ENCODE measurements around the gene KRT12. TPM values are rescaled to one million over a fixed set of nuclear protein-coding genes. Genes with fewer than 3 reads are reported as not detected.

KRT12 gene
- total RNA-seq, 1 experiment from 2014 or later, result not detected

- H3K4me3 ChIP-seq (ENCODE audit: low read depth, low read length, poor library complexity, severe bottlenecking), result no peak overlapping the region
- intact Hi-C loops (cut with micrococcal nuclease; ENCODE audit: unreplicated experiment), result no loop called here
- POLR2A ChIA-PET (ENCODE audit: low non-redundant PET), result no interaction called here
- no TSS peak for BruUV-seq (replicated peaks)
- no peaks in the 10 kb centered on the region for H3K9me3 ChIP-seq (ENCODE audit: low read depth, low read length, poor library complexity, severe bottlenecking)
- no peaks in the 10 kb centered on the region for H3K27me3 ChIP-seq (replicated peaks; ENCODE audit: insufficient read depth, low read depth, low read length, poor library complexity)
- no peaks in the 10 kb centered on the region for H3K36me3 ChIP-seq (ENCODE audit: insufficient read depth, low read length, poor library complexity, severe bottlenecking)
- TF ChIP-seq EZH2 (IDR thresholded peaks at IDR 0.05; ENCODE audit: borderline replicate concordance, low read depth, low read length, poor library complexity, severe bottlenecking), result no peak
- no peak for TF ChIP-seq CTCF (conservative IDR thresholded peaks at IDR 0.05; ENCODE audit: low read depth, low read length)
- H3K4me1 ChIP-seq (ENCODE audit: insufficient read depth, low read length, poor library complexity, severe bottlenecking), result peaks cover 18% of the 10 kb centered on the region
- CTCF ChIA-PET, result no interaction called here
- no peak overlapping the region for H3K27ac ChIP-seq (ENCODE audit: low read depth, low read length, poor library complexity, severe bottlenecking)
- DNase-seq (ENCODE audit: low spot score), result no peak
Observed at GRCh38 chr17:40824015-40824832, 42.8 kb downstream of the KRT12 start.

- H3K4me3 ChIP-seq (ENCODE audit: low read depth, low read length, poor library complexity, severe bottlenecking), result no peak within 1 kb of the TSS
- POLR2A ChIA-PET (ENCODE audit: low non-redundant PET), result no interaction called here
- BruUV-seq (replicated peaks), result no TSS peak
- no peak for DNase-seq (ENCODE audit: low spot score)
- no peaks in the 10 kb centered on the region for H3K27me3 ChIP-seq (replicated peaks; ENCODE audit: insufficient read depth, low read depth, low read length, poor library complexity)
- CTCF ChIA-PET, result no interaction called here
- H3K27ac ChIP-seq (ENCODE audit: low read depth, low read length, poor library complexity, severe bottlenecking), result no peak within 1 kb of the TSS
- intact Hi-C loops (cut with micrococcal nuclease; ENCODE audit: unreplicated experiment), result no loop called here
- H3K9me3 ChIP-seq (ENCODE audit: low read depth, low read length, poor library complexity, severe bottlenecking), result no peaks in the 10 kb centered on the region
- peaks cover under 1% of the 10 kb centered on the region for H3K36me3 ChIP-seq (ENCODE audit: insufficient read depth, low read length, poor library complexity, severe bottlenecking)
- TF ChIP-seq EZH2 (IDR thresholded peaks at IDR 0.05; ENCODE audit: borderline replicate concordance, low read depth, low read length, poor library complexity, severe bottlenecking), result no peak
- no peak for TF ChIP-seq CTCF (conservative IDR thresholded peaks at IDR 0.05; ENCODE audit: low read depth, low read length)
- peaks cover 4% of the 10 kb centered on the region for H3K4me1 ChIP-seq (ENCODE audit: insufficient read depth, low read length, poor library complexity, severe bottlenecking)
Observed at GRCh38 chr17:40822132-40822812, 44.8 kb downstream of the KRT12 start, which contains the start of gene KRT10. KRT10 (minus strand) TSS chr17:40822614; CDS start chr17:40822585, 29 bp downstream.

GRCh38 chr17:40821536-40821935 lies 45.5 kb downstream of the KRT12 start:
- Histone ChIP-seq H3K27me3 (replicated peaks; ENCODE audit: insufficient read depth, low read depth, low read length, poor library complexity) (no peaks in the 10 kb centered on the region), H3K9me3 (ENCODE audit: low read depth, low read length, poor library complexity, severe bottlenecking) (no peaks in the 10 kb centered on the region), H3K4me1 (ENCODE audit: insufficient read depth, low read length, poor library complexity, severe bottlenecking) (no peaks in the 10 kb centered on the region), H3K36me3 (ENCODE audit: insufficient read depth, low read length, poor library complexity, severe bottlenecking) (peaks cover 3% of the 10 kb centered on the region), H3K4me3 (ENCODE audit: low read depth, low read length, poor library complexity, severe bottlenecking) (no peak overlapping the region), H3K27ac (ENCODE audit: low read depth, low read length, poor library complexity, severe bottlenecking) (no peak overlapping the region)
- no peak for DNase-seq (ENCODE audit: low spot score)
- intact Hi-C loops (cut with micrococcal nuclease; ENCODE audit: unreplicated experiment), result no loop called here
- TF ChIP-seq CTCF (conservative IDR thresholded peaks at IDR 0.05; ENCODE audit: low read depth, low read length) (no peak), EZH2 (IDR thresholded peaks at IDR 0.05; ENCODE audit: borderline replicate concordance, low read depth, low read length, poor library complexity, severe bottlenecking) (no peak)
- ChIA-PET POLR2A (ENCODE audit: low non-redundant PET) (no interaction called here), CTCF (no interaction called here)
- BruUV-seq (replicated peaks), result no TSS peak
